Gastroesophageal sphincter (tissue), 4 donors: ENCODE results near the gene DEPDC5. TPM values are rescaled to one million over a fixed set of nuclear protein-coding genes. Genes with fewer than 3 reads are reported as not detected.

Experiments
- ATAC-seq: fragments of 150-250 bp; one replicate; pipeline ENCODE4 v1.9.1; 2016; ENCODE audit warnings: mild to moderate bottlenecking, moderate library complexity
- H3K27ac ChIP-seq, 4 donors: fragments of 200-600 bp; sonication (generic) in 3 of 4; 1 replicate in 3 of 4; 2 replicates in 1 of 4; pipeline ENCODE4 v1.5.1; 2016 to 2019
- H3K27me3 ChIP-seq: fragments of 200-600 bp; sonication (generic); one replicate; pipeline ENCODE4 v1.5.1; 2019
- H3K36me3 ChIP-seq, 2 donors: fragments of 200-600 bp; sonication (generic); one replicate each; pipeline ENCODE4 v1.5.1; 2019; ENCODE audit warnings: control low read depth in 1 of 2
- H3K4me1 ChIP-seq, 3 donors: fragments of 200-600 bp; sonication (generic); 1 replicate in 2 of 3; 2 replicates in 1 of 3; pipeline ENCODE4 v1.5.1; 2016 to 2019; ENCODE audit warnings: control low read depth in 2 of 3
- H3K4me3 ChIP-seq, 2 donors: fragments of 200-600 bp; sonication (generic); one replicate each; pipeline ENCODE4 v1.5.1; 2019; ENCODE audit warnings: mild to moderate bottlenecking in 1 of 2, moderate library complexity in 1 of 2
- H3K9me3 ChIP-seq, 3 donors: fragments of 200-600 bp; sonication (generic); one replicate each; pipeline ENCODE4 v1.5.1; 2017 to 2019; ENCODE audit warnings: control low read depth in 2 of 3
- EP300 ChIP-seq: sonication (generic); formaldehyde crosslinking; IDR thresholded peaks from one replicate; pipeline ENCODE4 v1.6.1; 2017; ENCODE audit warnings: antibody characterized with exemption, mild to moderate bottlenecking
- POLR2A ChIP-seq, 2 donors: fragments of 450-650 bp; IDR thresholded peaks; one replicate each; pipeline ENCODE4 v1.6.1; 2017; ENCODE audit warnings: antibody characterized with exemption in 2 of 2, mild to moderate bottlenecking in 2 of 2, moderate library complexity in 1 of 2
- POLR2AphosphoS5 ChIP-seq: sonication (generic); formaldehyde crosslinking; IDR thresholded peaks from one replicate; pipeline ENCODE4 v1.6.1; 2017; ENCODE audit warnings: antibody characterized with exemption
- WGBS, 2 donors: methylation state at CpG; one replicate each; pipeline ENCODE4 v1.1.5; 2018; ENCODE audit warnings: low coverage in 1 of 2; 5-methylcytosine and 5-hydroxymethylcytosine counted together
- total RNA-seq, 4 donors: library from RNA; depleted of rRNA; stranded (reverse); fragments of >200 nt; gene quantifications; one replicate each; pipeline ENCODE4 v1.1.0, GENCODE V29; 2016
- TF ChIP-seq, protein P1 (sequence below), 4 experiments: fragments of 200-600 bp in 2 of 4; fragments of 450-650 bp in 2 of 4; sonication (generic) in 1 of 4; IDR thresholded peaks; one replicate each; pipeline ENCODE4 v1.5.1; 2017 to 2019; ENCODE audit warnings: antibody characterized with exemption in 4 of 4, mild to moderate bottlenecking in 2 of 4, moderate library complexity in 2 of 4

DEPDC5 gene
- total RNA-seq, 4 donors from 2014 or later = 10.5 to 27.9 (median 16.0) TPM

DNA sequence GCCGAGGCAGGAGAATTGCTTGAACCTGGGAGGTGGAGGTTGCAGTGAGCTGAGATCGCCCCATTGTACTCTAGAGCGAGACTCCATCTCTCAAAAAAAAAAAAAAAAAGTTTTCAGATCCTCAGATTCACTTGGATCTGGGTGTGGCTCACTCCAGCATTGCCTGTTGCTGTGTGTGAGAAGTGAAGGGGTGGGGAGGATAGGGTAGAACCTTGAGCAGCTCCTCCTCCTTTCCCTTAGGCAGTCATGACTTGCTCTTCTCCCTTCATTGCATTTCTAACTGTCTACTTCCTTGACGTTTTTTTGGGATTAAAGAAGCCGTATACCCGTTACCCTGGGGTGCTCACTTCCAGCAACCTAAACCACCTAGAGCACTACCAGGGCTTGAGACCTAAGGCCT is 127.4 kb downstream of the DEPDC5 start:
- peaks cover 0 to 85% of the 10 kb centered on the region in 2 donors for H3K36me3 ChIP-seq
- TF ChIP-seq EP300 (no peak), POLR2A (IDR thresholded peaks at IDR 0.05) (no peak), POLR2AphosphoS5 (no peak)
- TF ChIP-seq, protein P1, sequence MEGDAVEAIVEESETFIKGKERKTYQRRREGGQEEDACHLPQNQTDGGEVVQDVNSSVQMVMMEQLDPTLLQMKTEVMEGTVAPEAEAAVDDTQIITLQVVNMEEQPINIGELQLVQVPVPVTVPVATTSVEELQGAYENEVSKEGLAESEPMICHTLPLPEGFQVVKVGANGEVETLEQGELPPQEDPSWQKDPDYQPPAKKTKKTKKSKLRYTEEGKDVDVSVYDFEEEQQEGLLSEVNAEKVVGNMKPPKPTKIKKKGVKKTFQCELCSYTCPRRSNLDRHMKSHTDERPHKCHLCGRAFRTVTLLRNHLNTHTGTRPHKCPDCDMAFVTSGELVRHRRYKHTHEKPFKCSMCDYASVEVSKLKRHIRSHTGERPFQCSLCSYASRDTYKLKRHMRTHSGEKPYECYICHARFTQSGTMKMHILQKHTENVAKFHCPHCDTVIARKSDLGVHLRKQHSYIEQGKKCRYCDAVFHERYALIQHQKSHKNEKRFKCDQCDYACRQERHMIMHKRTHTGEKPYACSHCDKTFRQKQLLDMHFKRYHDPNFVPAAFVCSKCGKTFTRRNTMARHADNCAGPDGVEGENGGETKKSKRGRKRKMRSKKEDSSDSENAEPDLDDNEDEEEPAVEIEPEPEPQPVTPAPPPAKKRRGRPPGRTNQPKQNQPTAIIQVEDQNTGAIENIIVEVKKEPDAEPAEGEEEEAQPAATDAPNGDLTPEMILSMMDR (IDR thresholded peaks at IDR 0.05) = no peak
- H3K4me1 ChIP-seq = no peaks in the 10 kb centered on the region
- H3K27me3 ChIP-seq = no peaks in the 10 kb centered on the region
- no peaks in the 10 kb centered on the region for H3K9me3 ChIP-seq
- H3K27ac ChIP-seq = no peak overlapping the region
- no peak for ATAC-seq
- WGBS, 2 donors = 86 to 90% methylated on average over 5 to 6 of the region's 6 CpGs
- H3K4me3 ChIP-seq = no peak overlapping the region

DNA sequence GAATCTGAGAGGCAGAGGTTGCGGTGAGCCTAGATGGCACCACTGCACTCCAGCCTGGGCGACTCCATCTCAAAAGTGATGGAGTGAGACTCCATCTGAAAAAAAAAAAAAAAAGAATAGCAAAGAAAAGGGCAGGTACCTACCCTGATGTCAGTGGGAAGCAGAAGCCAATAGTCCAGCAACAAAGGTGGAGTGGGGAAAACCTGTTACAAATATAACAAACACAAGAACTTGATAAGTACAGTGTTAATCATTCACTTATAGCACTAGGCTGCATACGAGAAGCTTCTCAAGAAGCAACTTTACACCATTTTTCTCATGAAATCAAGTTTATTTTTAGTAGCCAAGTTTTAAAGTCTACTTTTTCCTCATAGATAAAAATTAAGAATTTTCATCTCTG is 128.0 kb downstream of the DEPDC5 start:
- WGBS, 2 donors = 86 to 89% methylated on average over 1 of the region's 3 CpGs
- Histone ChIP-seq H3K9me3 (no peaks in the 10 kb centered on the region), H3K27me3 (no peaks in the 10 kb centered on the region), H3K4me3 (no peak overlapping the region), H3K36me3 (peaks cover 0 to 79% of the 10 kb centered on the region in 2 donors), H3K27ac (no peak overlapping the region), H3K4me1 (no peaks in the 10 kb centered on the region)
- ATAC-seq = no peak
- no peak for TF ChIP-seq POLR2A (IDR thresholded peaks at IDR 0.05)
- TF ChIP-seq EP300 = no peak
- TF ChIP-seq POLR2AphosphoS5 = no peak
- TF ChIP-seq, protein P1 (IDR thresholded peaks at IDR 0.05) = no peak

DNA sequence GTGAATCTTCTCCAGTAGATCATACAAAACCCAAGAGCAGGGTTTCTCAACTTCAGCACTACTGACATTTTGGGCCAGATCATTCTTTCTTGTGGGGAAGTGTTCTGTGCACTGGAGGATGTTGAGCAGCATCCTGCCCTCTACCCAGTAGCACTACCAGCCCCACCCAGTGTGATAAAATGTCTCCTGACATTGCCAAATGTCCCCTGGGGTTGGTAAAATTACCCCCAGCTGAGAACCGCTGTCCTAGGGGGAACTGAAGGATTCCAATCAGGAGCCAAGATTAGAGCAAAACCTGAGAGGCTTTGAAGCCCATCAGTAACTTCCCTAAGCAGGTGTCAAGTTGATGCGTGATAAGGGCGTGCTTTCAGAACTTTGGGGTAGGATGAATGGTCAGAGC is 129.2 kb downstream of the DEPDC5 start:
- Histone ChIP-seq H3K4me1 (no peaks in the 10 kb centered on the region), H3K36me3 (peaks cover 0 to 73% of the 10 kb centered on the region in 2 donors), H3K4me3 (no peak overlapping the region), H3K27me3 (no peaks in the 10 kb centered on the region), H3K27ac (no peak overlapping the region), H3K9me3 (no peaks in the 10 kb centered on the region)
- WGBS, 2 donors = 88% methylated on average over 2 of the region's 3 CpGs; no CpG with 5 or more reads in 1 of the 2 donors
- ATAC-seq = no peak
- TF ChIP-seq, protein P1 (IDR thresholded peaks at IDR 0.05) = no peak
- TF ChIP-seq POLR2A (IDR thresholded peaks at IDR 0.05) = no peak
- TF ChIP-seq EP300 = no peak
- no peak for TF ChIP-seq POLR2AphosphoS5

DNA sequence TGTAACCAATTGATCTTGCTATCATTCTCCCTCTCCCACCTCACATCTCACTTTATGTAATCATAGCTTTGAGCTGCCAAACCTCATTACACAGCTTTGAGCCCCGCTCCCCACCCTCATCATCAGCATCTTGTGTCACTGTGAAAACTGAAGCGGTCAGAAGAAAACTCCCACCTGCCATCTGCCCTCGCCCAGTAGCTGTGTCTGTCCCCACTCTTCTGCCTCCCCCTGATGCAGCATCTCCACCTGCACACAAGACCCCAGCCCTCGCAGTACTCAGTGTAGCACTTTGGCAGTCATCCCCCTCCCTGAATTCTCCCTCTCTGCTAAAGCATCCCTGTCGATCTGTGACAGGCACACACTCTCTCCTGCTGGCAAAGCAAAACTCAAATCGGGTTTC is 130.2 kb downstream of the DEPDC5 start:
- no peak overlapping the region for H3K27ac ChIP-seq
- TF ChIP-seq POLR2A (IDR thresholded peaks at IDR 0.05) (no peak), POLR2AphosphoS5 (no peak), EP300 (no peak)
- TF ChIP-seq, protein P1 (IDR thresholded peaks at IDR 0.05) = no peak
- WGBS, 2 donors = 80 to 92% methylated on average over 5 to 6 of the region's 6 CpGs
- no peaks in the 10 kb centered on the region for H3K9me3 ChIP-seq
- H3K36me3 ChIP-seq = peaks cover 0 to 73% of the 10 kb centered on the region in 2 donors
- no peak for ATAC-seq
- no peaks in the 10 kb centered on the region for H3K4me1 ChIP-seq
- H3K4me3 ChIP-seq = no peak overlapping the region
- no peaks in the 10 kb centered on the region for H3K27me3 ChIP-seq

DNA sequence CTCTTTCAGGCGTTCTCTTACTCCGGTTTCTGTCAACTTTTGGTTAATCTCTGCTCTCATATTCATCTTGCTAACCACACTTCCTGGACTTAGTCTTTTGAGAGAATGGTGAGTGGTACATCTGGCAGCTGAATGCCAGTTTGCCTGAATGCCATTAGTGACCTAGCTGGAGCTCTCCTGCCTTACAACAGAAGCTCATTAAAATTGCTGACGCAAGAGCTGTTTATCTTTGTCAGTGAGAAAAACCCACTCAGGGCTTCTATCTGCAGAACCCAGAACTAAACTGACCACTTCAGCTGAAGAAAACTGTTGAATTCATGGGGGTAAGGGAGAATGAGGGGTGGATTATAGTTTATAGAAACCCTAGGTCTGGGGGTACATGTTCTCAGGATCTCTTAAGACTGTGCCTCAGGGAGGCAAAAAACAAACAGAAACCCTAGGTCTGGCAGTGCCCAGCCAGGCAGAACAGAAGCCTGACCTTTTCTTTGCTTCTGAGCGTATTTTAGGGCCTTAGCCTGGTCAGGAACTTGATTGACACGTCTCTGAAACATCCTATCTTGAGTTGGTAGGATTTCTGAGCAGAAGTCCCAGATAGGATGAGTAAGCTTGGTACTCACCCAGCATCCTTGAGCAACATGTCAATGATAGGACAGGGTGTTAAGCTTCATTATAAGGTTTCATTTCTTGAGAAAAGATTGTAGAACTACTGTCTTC is 137.7 kb downstream of the DEPDC5 start:
- H3K27me3 ChIP-seq = no peaks in the 10 kb centered on the region

More for the DNA sequence above, 137.7 kb downstream of the DEPDC5 start:
- no peaks in the 10 kb centered on the region for H3K9me3 ChIP-seq
- TF ChIP-seq POLR2AphosphoS5 = no peak
- TF ChIP-seq, protein P1 (IDR thresholded peaks at IDR 0.05) = no peak
- TF ChIP-seq POLR2A (IDR thresholded peaks at IDR 0.05) = no peak
- no peak for TF ChIP-seq EP300
- H3K36me3 ChIP-seq = peaks cover 0 to 64% of the 10 kb centered on the region in 2 donors
- ATAC-seq = peak; percentile 71
- H3K4me3 ChIP-seq = no peak overlapping the region
- 86 to 90% methylated on average over 3 to 5 of the region's 5 CpGs for WGBS, 2 donors
- H3K27ac ChIP-seq = peak overlapping the region in 1 of 4 donors; percentile 33
- H3K4me1 ChIP-seq = no peaks in the 10 kb centered on the region
